GM19099 (cell line): Measurements from ENCODE around the gene PGGHG.

Experiments used
- POLR2A ChIP-seq: IDR thresholded peaks from 3 replicates; pipeline ENCODE4 v1.6.1; 2011; ENCODE audit warnings: low read depth; ENCODE audit not compliant: insufficient read length; ENCODE audit errors: extremely low read depth

Gene PGGHG

GRCh38 chr11:289712-290620, 1.0 kb downstream of the PGGHG start:
- TF ChIP-seq POLR2A, result no peak

GRCh38 chr11:290621-291231, 1.8 kb downstream of the PGGHG start:
- TF ChIP-seq POLR2A, result no peak

- no peak for TF ChIP-seq POLR2A
These were observed 2.6 kb downstream of the PGGHG start for GRCh38 chr11:291281-292210.

- no peak for TF ChIP-seq POLR2A
These were observed 3.5 kb downstream of the PGGHG start for GRCh38 chr11:292211-293121.

- TF ChIP-seq POLR2A, result no peak
These were observed 4.4 kb downstream of the PGGHG start for GRCh38 chr11:293271-293851.

- no peak for TF ChIP-seq POLR2A
These were observed 5.1 kb downstream of the PGGHG start for GRCh38 chr11:293852-294661.

- no peak for TF ChIP-seq POLR2A
These were observed 5.9 kb downstream of the PGGHG start for GRCh38 chr11:294780-295179.

- TF ChIP-seq POLR2A, result no peak
These were observed 6.6 kb downstream of the PGGHG start for GRCh38 chr11:295351-296170.

- TF ChIP-seq POLR2A, result no peak
These were observed 7.5 kb downstream of the PGGHG start for GRCh38 chr11:296171-297050.

GRCh38 chr11:297051-297585, 8.2 kb downstream of the PGGHG start:
- no peak for TF ChIP-seq POLR2A
